ENCODE results near the gene RBMS1.

The RBMS1 gene

GRCh38 chr2:160268151-160268781, 225.3 kb downstream of the RBMS1 start:
- no peak for DNase-seq

DNA sequence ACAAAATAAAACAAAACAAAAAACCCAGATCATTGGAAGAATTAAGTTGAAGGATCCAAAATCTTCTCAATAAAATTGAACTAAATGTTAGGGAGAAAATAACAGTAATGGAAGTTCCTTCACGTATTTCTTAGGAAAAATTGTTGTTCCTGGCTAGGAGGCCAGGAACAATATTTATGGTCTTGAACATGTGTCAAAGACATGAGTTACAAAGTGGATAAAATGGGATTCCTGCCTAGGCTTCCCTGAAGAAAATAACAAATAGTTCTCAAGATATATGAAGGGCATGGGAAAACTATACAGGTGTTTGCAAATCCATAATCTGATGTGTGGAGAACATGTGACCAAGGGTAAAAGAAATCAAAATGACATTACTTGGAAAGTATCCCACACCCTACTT, 225.9 kb downstream of the RBMS1 start:
- no peak for DNase-seq

- DNase-seq, result no peak
Observed at GRCh38 chr2:160267022-160267421, 226.6 kb downstream of the RBMS1 start.

DNA sequence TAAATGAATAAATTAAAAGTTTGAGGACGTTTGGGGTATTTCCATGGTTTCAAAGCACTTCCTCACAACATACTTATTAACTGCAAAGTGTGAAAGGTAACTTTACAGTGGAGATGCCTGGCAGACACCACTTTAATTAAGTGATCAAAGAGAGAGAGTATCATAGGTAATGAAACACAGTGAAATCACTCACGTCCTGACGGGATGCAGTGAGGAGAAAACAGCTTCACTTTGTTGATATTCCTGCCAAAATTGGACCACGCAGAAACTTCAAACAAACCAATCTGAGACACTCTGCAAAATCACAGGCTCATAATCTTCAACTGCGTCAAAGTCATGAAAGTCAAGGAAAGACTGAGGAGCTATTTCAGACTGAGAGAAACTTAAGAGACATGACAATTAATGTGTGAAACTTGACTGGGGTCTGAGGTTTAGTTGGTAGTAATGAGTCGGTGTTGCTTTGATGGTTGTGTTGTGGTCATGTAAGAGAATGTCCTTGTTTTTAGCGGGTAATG, 227.5 kb downstream of the RBMS1 start:
- DNase-seq, result no peak

DNA sequence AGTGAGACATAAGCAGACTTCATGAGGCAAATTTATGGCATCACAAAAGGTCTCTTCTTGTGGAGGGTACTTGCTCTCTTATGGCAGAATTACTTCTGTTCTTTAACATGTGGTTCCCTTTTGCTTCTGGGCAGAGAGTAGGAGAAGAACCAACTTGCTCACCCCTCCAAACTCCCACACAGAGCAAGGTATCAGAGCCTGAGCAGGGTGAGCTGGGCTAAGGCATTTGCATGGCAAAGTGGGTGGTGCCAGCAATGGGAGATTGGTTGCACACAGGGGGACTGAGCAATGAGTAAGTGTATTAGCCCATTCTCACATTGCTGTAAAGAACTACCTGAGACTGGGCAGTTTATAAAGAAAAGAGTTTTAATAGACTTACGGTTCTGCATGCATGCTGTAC, 229.3 kb downstream of the RBMS1 start:
- no peak for DNase-seq

DNA sequence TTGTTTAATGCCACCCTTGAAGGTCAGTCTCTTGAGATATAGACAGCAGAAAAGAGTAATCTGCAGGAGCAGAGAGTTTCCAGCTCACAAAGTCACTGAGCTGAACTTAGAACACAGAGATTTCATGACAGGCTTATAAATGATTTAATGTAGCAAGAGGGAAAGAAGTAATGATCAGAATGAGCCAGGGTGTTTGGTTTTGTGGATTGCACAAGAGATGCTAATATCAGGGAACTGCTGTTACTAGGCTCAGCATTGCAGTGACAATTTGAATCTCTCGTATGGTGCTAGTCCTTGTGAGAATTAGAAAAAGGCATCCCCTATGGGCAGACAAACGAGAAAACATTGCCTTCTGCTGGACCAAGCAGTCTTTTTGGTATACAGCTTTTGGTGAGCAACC, 231.9 kb downstream of the RBMS1 start:
- no peak for DNase-seq

DNA sequence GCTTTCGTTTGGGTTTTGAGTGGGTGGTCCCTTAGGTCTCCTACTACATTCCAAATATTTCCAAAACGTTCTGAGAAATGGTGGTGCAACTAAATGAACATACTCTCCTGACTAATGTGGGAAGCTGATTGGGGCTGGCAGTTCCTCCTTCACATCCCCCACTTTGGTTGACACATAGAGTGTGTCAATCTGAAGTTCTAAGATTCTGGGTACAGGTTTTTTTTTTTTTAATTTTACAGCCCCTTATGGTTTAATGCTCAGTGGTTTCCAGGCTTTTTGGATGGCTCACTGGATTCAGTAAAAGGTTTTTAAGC, 235.2 kb downstream of the RBMS1 start:
- no peak for DNase-seq

- DNase-seq, result no peak
Observed at GRCh38 chr2:160257743-160258491, 235.7 kb downstream of the RBMS1 start.

DNA sequence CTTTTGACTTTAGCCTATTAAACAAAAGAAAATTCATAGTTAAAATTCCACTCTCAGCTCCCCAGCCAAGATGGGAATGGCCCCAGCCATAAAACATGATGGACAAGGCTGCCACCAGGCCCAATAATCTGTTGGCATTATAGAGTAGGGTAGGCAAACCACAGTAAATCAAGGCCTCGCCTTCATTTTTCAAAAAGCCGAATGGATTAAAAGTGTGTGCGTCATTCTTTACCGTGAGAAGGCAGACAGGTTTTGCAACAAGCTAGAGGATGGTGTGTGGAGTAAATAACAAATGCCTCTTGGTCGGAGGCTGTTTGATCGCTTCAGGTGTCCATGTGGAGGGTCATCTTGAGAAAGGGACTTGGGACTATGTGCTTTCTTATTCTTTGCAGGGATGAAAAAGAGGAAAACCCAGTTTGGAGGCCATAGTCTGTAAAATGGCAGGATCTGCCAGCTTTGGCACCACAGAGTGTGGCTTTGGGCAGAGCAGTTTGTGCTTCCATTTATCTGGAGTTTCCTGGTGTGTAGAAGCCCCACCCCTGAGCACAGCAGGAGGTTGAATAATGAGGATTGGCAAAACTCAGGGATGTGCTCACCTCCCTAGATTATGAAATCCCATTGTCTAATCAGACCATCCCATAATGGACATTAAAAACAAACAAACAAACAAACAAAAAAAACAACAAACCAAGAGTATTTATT, 236.4 kb downstream of the RBMS1 start:
- DNase-seq, result no peak

- DNase-seq, result no peak
Observed at GRCh38 chr2:160256507-160256906, 237.1 kb downstream of the RBMS1 start.

DNA sequence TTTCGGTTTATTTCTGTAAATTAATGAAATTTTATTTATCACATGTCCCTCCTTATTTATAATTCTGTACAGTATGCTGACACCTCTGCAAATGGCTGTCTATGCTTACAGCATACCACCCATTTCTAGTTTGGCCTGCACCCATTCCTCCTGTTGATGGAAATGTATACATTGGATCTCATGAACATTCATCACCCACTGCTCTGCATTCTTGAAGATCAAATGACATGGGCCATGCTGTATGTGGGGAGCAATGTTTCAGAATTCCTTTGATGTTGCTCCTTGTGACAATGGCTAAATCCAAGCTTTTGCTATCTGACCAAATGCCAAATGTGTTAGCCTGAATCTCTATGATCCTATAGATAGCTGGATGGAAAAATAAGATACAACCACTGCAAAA, 238.2 kb downstream of the RBMS1 start:
- DNase-seq, result no peak

- DNase-seq, result no peak
Observed at GRCh38 chr2:160254189-160254762, 239.3 kb downstream of the RBMS1 start.

GRCh38 chr2:160253440-160254188, 240.0 kb downstream of the RBMS1 start:
- DNase-seq, result no peak

GRCh38 chr2:160252900-160253299, 240.7 kb downstream of the RBMS1 start:
- no peak for DNase-seq

DNA sequence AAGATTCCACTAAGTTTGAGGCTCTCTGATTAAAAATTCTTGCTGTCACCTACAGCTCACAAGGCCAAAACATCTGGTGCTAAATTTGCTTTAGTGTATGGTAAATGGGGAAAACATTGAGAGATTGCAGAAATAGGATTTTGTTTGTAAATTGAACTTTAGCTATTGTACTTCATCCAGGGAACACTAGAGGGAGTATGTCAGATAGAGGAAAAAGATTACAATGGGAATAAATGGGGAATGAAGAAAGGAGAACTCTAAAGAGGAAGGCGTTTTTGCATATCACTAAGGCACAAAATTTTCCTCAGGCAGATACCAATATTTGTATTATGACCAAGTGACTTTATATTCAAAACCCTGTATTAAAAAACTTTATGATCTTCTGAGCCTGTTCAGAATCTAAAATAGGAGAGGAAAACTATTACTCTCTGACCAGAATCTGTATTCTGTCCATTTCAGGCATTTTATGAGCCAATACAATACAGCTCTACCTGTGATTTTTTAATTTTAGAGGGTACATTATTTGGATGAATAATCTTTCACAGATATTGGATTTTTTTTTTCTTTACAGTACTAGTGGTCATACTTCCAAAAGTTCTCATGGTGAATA, 241.2 kb downstream of the RBMS1 start:
- no peak for DNase-seq

- DNase-seq, result no peak
Observed at GRCh38 chr2:160251569-160251968, 242.0 kb downstream of the RBMS1 start.

- no peak for DNase-seq
Observed at GRCh38 chr2:160249876-160250275, 243.7 kb downstream of the RBMS1 start.

GRCh38 chr2:160247296-160248035, 246.1 kb downstream of the RBMS1 start:
- no peak for DNase-seq

GRCh38 chr2:160246356-160246755, 247.3 kb downstream of the RBMS1 start:
- no peak for DNase-seq

DNA sequence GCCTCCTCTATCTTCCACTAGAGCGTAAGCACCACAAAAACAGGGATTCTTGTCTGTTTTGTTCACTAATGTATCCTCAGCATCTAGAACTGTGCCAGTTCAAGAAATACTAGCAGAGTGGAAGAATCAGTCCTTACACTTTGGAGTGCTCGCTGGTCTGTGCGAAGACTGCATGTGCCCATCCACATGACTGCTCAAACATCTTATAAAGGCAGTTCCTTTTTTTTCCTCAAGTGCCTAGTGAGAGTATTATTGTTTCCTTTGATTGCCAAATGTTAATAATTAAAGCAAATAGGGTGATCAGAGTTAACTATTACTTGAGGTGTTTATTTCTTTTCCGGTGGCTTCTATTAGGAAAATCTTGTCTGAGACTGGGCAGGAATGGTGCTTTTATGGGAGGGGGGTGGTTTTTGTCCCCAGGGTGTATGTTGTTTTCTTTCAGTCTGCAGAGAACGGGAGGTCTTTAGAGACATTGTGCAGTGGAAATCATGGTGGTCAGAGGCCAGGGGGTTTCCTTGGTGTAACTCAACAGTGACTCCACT, 247.9 kb downstream of the RBMS1 start:
- no peak for DNase-seq

DNA sequence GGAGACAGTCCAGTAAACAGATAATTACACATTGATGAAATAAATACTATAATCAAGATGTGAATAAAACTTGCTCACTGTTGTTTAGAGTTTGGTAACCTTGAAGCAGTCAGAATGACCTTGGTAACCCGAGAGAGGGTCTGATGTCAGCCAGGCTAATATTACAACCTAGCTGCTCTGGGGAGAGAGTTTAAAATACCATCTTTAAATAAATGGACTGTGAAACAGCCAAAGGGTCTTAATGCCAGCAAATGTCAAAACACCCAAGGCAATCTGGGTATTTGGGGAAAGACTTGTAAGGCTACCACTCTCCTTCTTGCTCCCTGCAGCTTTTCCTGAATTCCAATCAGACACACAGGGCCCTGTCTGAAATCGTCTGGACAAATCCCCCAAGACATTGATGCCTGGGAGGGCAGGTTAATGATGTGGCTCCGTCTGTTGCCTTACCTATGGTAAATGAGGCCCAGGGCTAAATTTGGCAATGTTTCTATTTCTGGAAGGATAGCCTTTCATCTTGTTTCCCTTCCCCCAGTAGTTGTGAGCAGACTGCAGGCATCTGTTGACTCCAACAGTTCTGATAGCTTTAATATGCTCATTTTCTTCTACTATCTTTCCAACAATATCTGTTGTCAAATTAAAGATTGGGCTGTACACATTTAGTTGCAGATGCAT, 250.6 kb downstream of the RBMS1 start:
- no peak for DNase-seq
